K562 (cell line): ENCODE measurements around the gene DNER. TPM values are rescaled to one million over a fixed set of nuclear protein-coding genes. Genes with fewer than 3 reads are reported as not detected.

Source experiments
- ATAC-seq: fragments of 200-7000 bp; cut with Tn5 transposase; 3 replicates; pipeline ENCODE4 v1.9.1; 2020; ENCODE audit warnings: moderate library complexity
- BruUV-seq: library from RNA; stranded (reverse); fragments of 400-500 nt; replicated peaks from 2 replicates; lab custom pipeline; 2021; lab: Mats Ljungman, UMichigan
- CTCF ChIA-PET: fragments of 300-600 bp; formaldehyde crosslinking; extraction: SDS; loops from one replicate; lab custom pipeline; 2021; ENCODE audit warnings: low intra/inter-chr PET ratio; lab: Yijun Ruan, JAX
- POLR2A ChIA-PET: fragments of 300-600, 350-650 bp; sonication (Branson Sonifier 250); formaldehyde crosslinking; extraction: SDS; loops from one replicate; lab custom pipeline; 2021; ENCODE audit warnings: antibody characterized with exemption, inconsistent platforms; lab: Yijun Ruan, JAX
- DNase-seq, 4 experiments: peaks; one replicate each; pipeline versions ENCODE4 v3.0.0 to v3.0.0-alpha.2; 2011 to 2018; ENCODE audit warnings: low spot score in 3 of 4, mixed read lengths in 3 of 4; ENCODE audit errors: extremely low read depth in 1 of 4
- FAIRE-seq: peaks from 2 replicates; lab custom pipeline; 2011; peaks lifted over from hg19 to GRCh38; lab: Jason Lieb, UNC
- H2AFZ ChIP-seq: 2 replicates; pipeline ENCODE4 v1.6.0; 2011; ENCODE audit warnings: low read depth, low read length, control low read depth, inconsistent platforms
- H3K27ac ChIP-seq: fragments of 200-600 bp; 3 replicates; pipeline ENCODE4 v1.8.0; 2011; ENCODE audit warnings: low read depth, mild to moderate bottlenecking, control low read depth, inconsistent platforms, low read length, moderate library complexity, mixed read lengths; ENCODE audit errors: extremely low read depth
- H3K27me3 ChIP-seq, 2 experiments: fragments of 300-600 bp in 1 of 2; 2 replicates in 1 of 2; 3 replicates in 1 of 2; pipeline versions ENCODE4 v1.6.0 to v1.8.0; 2011; ENCODE audit warnings: inconsistent platforms in 2 of 2, low read length in 2 of 2, mild to moderate bottlenecking in 1 of 2, mixed read lengths in 1 of 2, moderate library complexity in 1 of 2; ENCODE audit not compliant: control insufficient read depth in 2 of 2, insufficient read depth in 2 of 2
- H3K36me3 ChIP-seq: fragments of 300-600 bp; 3 replicates; pipeline ENCODE4 v1.8.0; 2011; ENCODE audit warnings: mild to moderate bottlenecking, low read length, inconsistent platforms; ENCODE audit not compliant: control insufficient read depth, insufficient read depth
- H3K4me1 ChIP-seq, 2 experiments: fragments of 200-600 bp in 1 of 2; replicated peaks in 1 of 2; 2 replicates in 1 of 2; 3 replicates in 1 of 2; pipeline versions ENCODE4 v1.5.1 to v1.8.0; 2011; ENCODE audit warnings: inconsistent platforms in 2 of 2, low read length in 2 of 2, mild to moderate bottlenecking in 1 of 2, mixed read lengths in 1 of 2, moderate library complexity in 1 of 2; ENCODE audit not compliant: control insufficient read depth in 2 of 2, insufficient read depth in 2 of 2
- H3K4me2 ChIP-seq: 2 replicates; pipeline ENCODE4 v1.6.1; 2011; ENCODE audit warnings: low read length, control low read depth, inconsistent platforms, mixed read lengths; ENCODE audit not compliant: insufficient read depth
- H3K4me3 ChIP-seq: fragments of 200-600 bp; sonication (generic), shearing (Covaris generic); 2 replicates; pipeline ENCODE4 v1.5.1; 2016; ENCODE audit warnings: control low read depth, inconsistent platforms
- H3K79me2 ChIP-seq: fragments of 200-600 bp; 3 replicates; pipeline ENCODE4 v1.8.0; 2011; ENCODE audit warnings: low read length, inconsistent platforms; ENCODE audit not compliant: control insufficient read depth, insufficient read depth
- H3K9ac ChIP-seq, 2 experiments: 2 replicates each; pipeline versions ENCODE4 v1.6.0 to v1.6.1; 2011; ENCODE audit warnings: low read depth in 2 of 2, low read length in 2 of 2, control low read depth in 1 of 2, inconsistent platforms in 1 of 2, mild to moderate bottlenecking in 1 of 2, mixed read lengths in 1 of 2; ENCODE audit not compliant: insufficient read depth in 1 of 2
- H3K9me1 ChIP-seq: one replicate; pipeline ENCODE4 v1.6.0; 2011; ENCODE audit warnings: inconsistent platforms, mild to moderate bottlenecking, low read length, moderate library complexity; ENCODE audit not compliant: control insufficient read depth, insufficient read depth
- H3K9me3 ChIP-seq: replicated peaks from 2 replicates; pipeline ENCODE4 v1.5.1; 2011; ENCODE audit warnings: low read depth, low read length, inconsistent platforms; ENCODE audit not compliant: control insufficient read depth, insufficient read depth
- H4K20me1 ChIP-seq: replicated peaks from 2 replicates; pipeline ENCODE4 v1.6.1; 2011; ENCODE audit warnings: low read length, inconsistent platforms, mixed read lengths; ENCODE audit not compliant: control insufficient read depth, insufficient read depth
- ARNT ChIP-seq, 2 experiments: fragments of 450-650 bp; IDR thresholded peaks; 2 replicates each; pipeline ENCODE4 v1.6.1; 2016; ENCODE audit warnings: mild to moderate bottlenecking in 1 of 2
- ATF4 ChIP-seq: fragments of 450-650 bp; formaldehyde crosslinking; IDR thresholded peaks from 2 replicates; pipeline ENCODE4 v1.4.0; 2022; ENCODE audit warnings: mild to moderate bottlenecking, moderate library complexity
- CSDE1 ChIP-seq, 2 experiments: fragments of 450-650 bp; IDR thresholded peaks; 2 replicates each; pipeline ENCODE4 v1.6.1; 2016; ENCODE audit warnings: mild to moderate bottlenecking in 1 of 2
- EHMT2 ChIP-seq: fragments of 450-650 bp; IDR thresholded peaks from 2 replicates; pipeline ENCODE4 v1.6.1; 2018; ENCODE audit warnings: antibody characterized with exemption
- KAT7 ChIP-seq: sonication (generic); formaldehyde crosslinking; IDR thresholded peaks from 2 replicates; pipeline ENCODE4 v1.8.0; 2022; ENCODE audit warnings: missing genetic modification reagents, mild to moderate bottlenecking, borderline replicate concordance
- SRSF7 ChIP-seq: fragments of 200-400 bp; formaldehyde crosslinking; optimal IDR thresholded peaks from 2 replicates; pipeline ENCODE3; 2017; ENCODE audit warnings: mild to moderate bottlenecking, low read depth, low read length
- TEAD4 ChIP-seq, 2 experiments: sonication (generic) in 1 of 2; formaldehyde crosslinking in 1 of 2; IDR thresholded peaks; 2 replicates each; pipeline versions ENCODE4 v1.6.1 to v1.8.0; 2012 to 2022; ENCODE audit warnings: borderline replicate concordance in 1 of 2, inconsistent platforms in 1 of 2, low read length in 1 of 2, mild to moderate bottlenecking in 1 of 2, missing genetic modification reagents in 1 of 2
- USF1 ChIP-seq: sonication (generic); formaldehyde crosslinking; IDR thresholded peaks from 2 replicates; pipeline ENCODE4 v1.9.0; 2022; ENCODE audit warnings: mild to moderate bottlenecking, missing genetic modification reagents
- ZBTB17 ChIP-seq: fragments of 450-650 bp; formaldehyde crosslinking; IDR thresholded peaks from 2 replicates; pipeline ENCODE4 v1.4.0; 2020; ENCODE audit warnings: mild to moderate bottlenecking
- ZNF324 ChIP-seq: fragments of 250-450 bp; sonication (Bioruptor Pico); IDR thresholded peaks from 2 replicates; pipeline ENCODE4 v1.4.0; 2020; ENCODE audit warnings: mild to moderate bottlenecking
- ZNF395 ChIP-seq: fragments of 200-800 bp; sonication (Bioruptor generic); IDR thresholded peaks from 2 replicates; pipeline ENCODE4 v1.6.1; 2017; ENCODE audit warnings: missing genetic modification characterization, missing compliant biosample characterization
- ZNF507 ChIP-seq: conservative IDR thresholded peaks from 2 replicates; pipeline ENCODE4 v1.6.1; 2017; ENCODE audit warnings: missing genetic modification characterization, missing compliant biosample characterization
- WGBS: fragments of 100-300 bp; shearing (Covaris generic); methylation state at CpG from one replicate; pipeline ENCODE4 v1.1.6; 2016; ENCODE audit warnings: low coverage, mixed read lengths; ENCODE audit not compliant: insufficient coverage; ENCODE audit errors: missing lambda C conversion rate; 5-methylcytosine and 5-hydroxymethylcytosine counted together
- in situ Hi-C: fragments of 300-500 bp; cut with MboI; formaldehyde crosslinking; loops from 4 replicates; pipeline ENCODE4 v1.15.0; 2018; ENCODE audit warnings: inconsistent platforms, mixed read lengths
- intact Hi-C: fragments of 100-400 bp; cut with micrococcal nuclease; formaldehyde crosslinking; loops from 2 replicates; pipeline ENCODE4 v1.14.2; 2022
- polyA plus RNA-seq, 8 experiments: library from polyadenylated mRNA; depleted of rRNA in 4 of 8; stranded (reverse) in 5 of 8; unstranded in 3 of 8; fragments of >200 nt; fragmentation: Nextera tagmentation in 2 of 8; fragmentation: Illumina TruSeq in 1 of 8; extraction: Ambion mirVana in 2 of 8; extraction: Trizol in 1 of 8; gene quantifications; 2 replicates each; pipeline versions ENCODE4 v1.2.1 to v1.2.3, GENCODE V29; 2011 to 2014; ENCODE audit warnings: inconsistent platforms in 1 of 8, missing spikeins in 1 of 8
- total RNA-seq, 7 experiments: library from RNA; depleted of rRNA in 6 of 7; stranded (reverse); fragments of >200 nt in 6 of 7; fragmentation: Illumina TruSeq in 2 of 7; extraction: Trizol in 2 of 7; gene quantifications; 2 replicates each; pipeline versions ENCODE4 v1.2.1 to v1.2.3, GENCODE V29; 2011 to 2021; ENCODE audit warnings: low replicate concordance in 1 of 7

The DNER gene
- total and polyA plus RNA-seq, 9 of the 15 experiments (the other 6 are each of a cell fraction or from before 2014, with no cell fraction given): not detected

- no peaks in the 10 kb centered on the region for H3K9me1 ChIP-seq
- H3K27ac ChIP-seq: no peak overlapping the region
- H3K4me2 ChIP-seq: no peak overlapping the region
- intact Hi-C loops (no loop called here), in situ Hi-C loops (no loop called here)
- no peaks in the 10 kb centered on the region for H3K27me3 ChIP-seq
- no TSS peak for BruUV-seq
- DNase-seq (no peak), FAIRE-seq (no peak), ATAC-seq (no peak)
- POLR2A ChIA-PET: no interaction called here
- no peaks in the 10 kb centered on the region for H3K36me3 ChIP-seq
- CTCF ChIA-PET: no interaction called here
- no peak overlapping the region for H3K9ac ChIP-seq
- H4K20me1 ChIP-seq: no peaks in the 10 kb centered on the region
- no peaks in the 10 kb centered on the region for H3K79me2 ChIP-seq
- no peaks in the 10 kb centered on the region for H3K9me3 ChIP-seq
- TF ChIP-seq ZBTB17 (CRISPR knock-in tag) (no peak), EHMT2 (no peak)
- TF ChIP-seq, all 486 proteins: peak for 0
- Histone ChIP-seq H3K4me1 (no peaks in the 10 kb centered on the region), H3K4me3 (no peak overlapping the region), H2AFZ (no peak overlapping the region)
- WGBS: 2% methylated on average over 4 of the region's 7 CpGs
These were observed 143.1 kb downstream of the DNER start for GRCh38 chr2:229571243-229571642.

GRCh38 chr2:229566370-229566769, 148.0 kb downstream of the DNER start:
- Histone ChIP-seq H3K4me1 (no peaks in the 10 kb centered on the region), H3K27ac (no peak overlapping the region), H3K79me2 (no peaks in the 10 kb centered on the region), H4K20me1 (no peaks in the 10 kb centered on the region), H2AFZ (no peak overlapping the region), H3K36me3 (no peaks in the 10 kb centered on the region), H3K9me3 (no peaks in the 10 kb centered on the region), H3K4me2 (no peak overlapping the region), H3K27me3 (no peaks in the 10 kb centered on the region), H3K9ac (no peak overlapping the region), H3K9me1 (no peaks in the 10 kb centered on the region), H3K4me3 (no peak overlapping the region)
- ChIA-PET POLR2A (no interaction called here), CTCF (no interaction called here)
- in situ Hi-C loops: no loop called here
- no peak for TF ChIP-seq KAT7 (CRISPR knock-in tag)
- no peak for TF ChIP-seq ZNF507 (tag)
- no peak for TF ChIP-seq CSDE1 (IDR thresholded peaks at IDR 0.05)
- no peak for TF ChIP-seq SRSF7
- no peak for TF ChIP-seq ARNT (IDR thresholded peaks at IDR 0.05)
- TF ChIP-seq ATF4 (CRISPR knock-in tag): no peak
- no peak for TF ChIP-seq USF1
- TF ChIP-seq TEAD4 (IDR thresholded peaks at IDR 0.05; ENCODE audit: low read length): no peak
- no peak for TF ChIP-seq TEAD4 (CRISPR knock-in tag; IDR thresholded peaks at IDR 0.05; ENCODE audit: borderline replicate concordance)
- TF ChIP-seq ZNF395: no peak
- no peak for TF ChIP-seq ZNF324 (CRISPR knock-in tag)
- FAIRE-seq (no peak), DNase-seq (no peak), ATAC-seq (no peak)
- BruUV-seq: no TSS peak
- intact Hi-C loops: no loop called here
- WGBS: 0% methylated on average over 2 of the region's 2 CpGs
